T-helper 1 cell treated with Interleukin-12 subunit alpha and Interleukin-12 subunit beta and Interleukin-4 antibody, amounts not matched to agents 30 μg/mL and 1 μg/mL, for 36 hours (primary cell): ENCODE measurements around the gene GKN1.

ENCODE experiments used
- H3K27ac Mint-ChIP-seq: one replicate; pipeline ENCODE4 v1.8.0; 2021; ENCODE audit warnings: mild to moderate bottlenecking, mixed read lengths
- H3K27me3 Mint-ChIP-seq: one replicate; pipeline ENCODE4 v1.8.0; 2021; ENCODE audit warnings: low read depth, mixed read lengths
- H3K36me3 Mint-ChIP-seq: one replicate; pipeline ENCODE4 v1.8.0; 2021; ENCODE audit warnings: low read depth, mixed read lengths
- H3K4me1 Mint-ChIP-seq: one replicate; pipeline ENCODE4 v1.8.0; 2021; ENCODE audit warnings: low read depth, mixed read lengths
- H3K4me3 Mint-ChIP-seq: one replicate; pipeline ENCODE4 v1.8.0; 2021; ENCODE audit warnings: mild to moderate bottlenecking, moderate library complexity, mixed read lengths
- H3K9me3 Mint-ChIP-seq: one replicate; pipeline ENCODE4 v1.8.0; 2021; ENCODE audit warnings: mixed read lengths

The GKN1 gene

GRCh38 chr2:69023236-69023635 lies 48.8 kb downstream of the GKN1 start:
- H3K36me3 Mint-ChIP-seq: no peaks in the 10 kb centered on the region
- H3K4me1 Mint-ChIP-seq: no peaks in the 10 kb centered on the region
- H3K27ac Mint-ChIP-seq: no peak overlapping the region
- no peak overlapping the region for H3K4me3 Mint-ChIP-seq
- peaks cover 39% of the 10 kb centered on the region for H3K27me3 Mint-ChIP-seq
- H3K9me3 Mint-ChIP-seq: no peaks in the 10 kb centered on the region

- H3K9me3 Mint-ChIP-seq: no peaks in the 10 kb centered on the region
- H3K4me1 Mint-ChIP-seq: no peaks in the 10 kb centered on the region
Observed at GRCh38 chr2:69026026-69026425, 51.6 kb downstream of the GKN1 start.

GRCh38 chr2:69026691-69027459 lies 52.4 kb downstream of the GKN1 start:
- Mint-ChIP-seq H3K27ac (no peak overlapping the region), H3K27me3 (peaks cover 30% of the 10 kb centered on the region), H3K36me3 (no peaks in the 10 kb centered on the region), H3K9me3 (no peaks in the 10 kb centered on the region), H3K4me3 (no peak overlapping the region), H3K4me1 (no peaks in the 10 kb centered on the region)

More at GRCh38 chr2:69026026-69026425, 51.6 kb downstream of the GKN1 start:
- Mint-ChIP-seq H3K4me3 (no peak overlapping the region), H3K27ac (no peak overlapping the region), H3K36me3 (no peaks in the 10 kb centered on the region), H3K27me3 (peaks cover 28% of the 10 kb centered on the region)
